ENCODE results near the gene CGNL1.

Gene CGNL1

DNA sequence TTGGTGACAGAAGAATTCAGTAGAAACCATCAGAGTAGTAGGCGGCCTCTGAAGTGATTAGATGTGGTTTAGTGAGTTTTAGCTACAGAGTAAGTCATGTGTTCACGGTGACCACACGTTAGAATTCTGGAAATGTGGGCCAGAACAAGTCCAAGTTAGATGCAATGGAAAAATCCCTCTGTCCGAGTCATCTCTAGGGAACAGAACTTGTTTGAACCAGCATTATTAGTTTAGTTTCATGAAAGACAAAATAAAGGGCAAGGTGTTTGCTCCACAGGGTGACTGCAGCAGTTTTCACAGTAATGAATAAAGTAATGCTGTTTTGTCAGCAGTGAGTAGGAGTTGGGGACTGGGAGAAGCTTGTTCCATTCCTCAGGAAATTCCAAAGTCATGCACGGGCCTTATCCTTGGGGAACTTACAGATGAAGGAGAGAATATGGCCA, 100.2 kb downstream of the CGNL1 start:
- no peak overlapping the region for H3K27ac ChIP-seq
- TF ChIP-seq ZFX (IDR thresholded peaks at IDR 0.05) = no peak
- TF ChIP-seq, protein P1, sequence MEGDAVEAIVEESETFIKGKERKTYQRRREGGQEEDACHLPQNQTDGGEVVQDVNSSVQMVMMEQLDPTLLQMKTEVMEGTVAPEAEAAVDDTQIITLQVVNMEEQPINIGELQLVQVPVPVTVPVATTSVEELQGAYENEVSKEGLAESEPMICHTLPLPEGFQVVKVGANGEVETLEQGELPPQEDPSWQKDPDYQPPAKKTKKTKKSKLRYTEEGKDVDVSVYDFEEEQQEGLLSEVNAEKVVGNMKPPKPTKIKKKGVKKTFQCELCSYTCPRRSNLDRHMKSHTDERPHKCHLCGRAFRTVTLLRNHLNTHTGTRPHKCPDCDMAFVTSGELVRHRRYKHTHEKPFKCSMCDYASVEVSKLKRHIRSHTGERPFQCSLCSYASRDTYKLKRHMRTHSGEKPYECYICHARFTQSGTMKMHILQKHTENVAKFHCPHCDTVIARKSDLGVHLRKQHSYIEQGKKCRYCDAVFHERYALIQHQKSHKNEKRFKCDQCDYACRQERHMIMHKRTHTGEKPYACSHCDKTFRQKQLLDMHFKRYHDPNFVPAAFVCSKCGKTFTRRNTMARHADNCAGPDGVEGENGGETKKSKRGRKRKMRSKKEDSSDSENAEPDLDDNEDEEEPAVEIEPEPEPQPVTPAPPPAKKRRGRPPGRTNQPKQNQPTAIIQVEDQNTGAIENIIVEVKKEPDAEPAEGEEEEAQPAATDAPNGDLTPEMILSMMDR (conservative IDR thresholded peaks at IDR 0.05) = no peak

DNA sequence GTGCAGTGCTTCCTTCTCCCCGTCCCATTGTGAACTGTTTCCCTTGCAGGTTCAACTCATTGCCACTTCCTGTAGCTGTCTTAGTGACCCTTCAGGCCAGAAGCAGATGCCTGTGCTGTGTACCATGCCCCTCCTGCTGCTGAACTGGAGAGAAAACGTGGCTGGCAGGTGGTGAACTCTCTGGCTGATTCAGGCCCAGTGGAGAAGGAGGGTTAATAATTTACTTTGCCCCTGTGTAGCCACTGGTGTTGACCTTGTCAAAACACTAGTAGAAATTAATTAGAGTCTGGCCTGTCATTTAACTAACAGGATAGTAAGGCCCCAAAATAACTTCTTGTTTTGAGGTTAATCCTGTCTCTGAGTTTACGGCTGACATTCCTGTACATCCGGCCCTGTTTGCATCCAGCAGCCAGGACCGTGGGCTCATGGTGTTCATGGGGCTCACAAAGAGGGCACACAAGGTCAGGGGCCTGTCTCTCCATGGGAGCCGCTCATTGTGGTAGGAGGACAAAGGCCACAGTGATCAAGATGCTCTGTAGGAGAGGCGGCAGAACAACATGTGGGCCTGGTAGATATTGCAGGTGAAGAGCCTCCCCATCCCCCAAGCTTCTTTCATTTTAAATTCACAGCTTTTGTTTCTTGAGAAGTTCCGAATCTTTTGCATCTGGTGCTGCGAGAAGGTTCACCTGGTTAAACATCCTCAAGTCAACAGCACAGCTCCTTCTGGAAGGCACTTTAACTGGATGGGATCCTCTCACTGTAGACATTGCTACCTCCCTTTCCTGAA, 101.6 kb downstream of the CGNL1 start:
- TF ChIP-seq, protein P1 (conservative IDR thresholded peaks at IDR 0.05) = no peak
- TF ChIP-seq ZFX (IDR thresholded peaks at IDR 0.05) = no peak
- H3K27ac ChIP-seq = peak overlapping the region; percentile 79

DNA sequence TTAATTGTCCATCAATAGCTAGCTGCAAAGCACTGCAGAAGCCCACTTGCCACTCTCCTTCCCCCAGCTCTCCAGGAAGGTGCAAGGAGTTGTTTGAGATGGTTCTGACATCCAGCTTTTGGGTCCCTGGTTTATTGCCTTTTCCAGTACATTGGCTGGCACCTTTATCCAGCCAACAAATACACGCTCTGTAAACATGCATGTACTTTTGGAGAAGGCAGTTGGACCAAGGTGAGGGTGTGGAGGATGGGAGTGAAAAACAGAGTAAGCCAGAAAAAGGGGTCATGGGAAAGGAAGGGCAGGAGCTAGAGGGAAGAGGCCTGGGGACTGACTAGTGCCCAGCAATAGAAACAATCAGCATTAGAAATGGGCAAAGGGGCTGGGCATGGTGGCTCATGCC, 102.7 kb downstream of the CGNL1 start:
- TF ChIP-seq ZFX (IDR thresholded peaks at IDR 0.05) = no peak
- TF ChIP-seq, protein P1 (conservative IDR thresholded peaks at IDR 0.05) = no peak

DNA sequence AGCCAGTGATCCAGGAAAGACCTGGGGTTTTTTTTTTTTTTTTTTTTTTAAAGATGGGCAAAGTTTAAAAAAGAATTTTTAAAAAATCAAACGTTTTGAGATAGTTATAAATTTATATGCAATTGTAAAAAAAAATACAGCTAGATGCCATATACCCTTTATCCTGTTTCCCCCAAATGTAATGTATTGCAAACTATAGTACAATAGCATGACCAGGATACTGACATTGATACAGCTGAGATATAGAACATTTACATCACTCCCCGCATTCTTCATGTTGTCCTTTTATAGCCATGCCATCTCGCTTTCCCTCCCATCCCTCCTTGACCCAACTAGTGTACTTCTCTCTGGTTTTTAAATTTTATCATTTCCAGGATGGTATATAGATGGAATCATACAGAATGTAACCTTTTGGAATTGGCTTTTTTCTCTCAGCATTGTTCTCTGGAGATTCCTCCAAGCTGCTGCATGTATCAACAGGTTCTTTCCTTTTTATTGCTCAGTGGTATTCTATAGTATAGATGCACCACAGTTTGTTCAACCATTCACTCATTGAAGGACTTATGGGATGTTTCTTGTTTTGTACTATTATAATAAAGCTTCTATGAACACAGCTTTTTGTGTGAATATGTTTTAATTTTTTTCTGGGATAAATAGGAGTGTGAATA, 104.9 kb downstream of the CGNL1 start:
- H3K27ac ChIP-seq = no peak overlapping the region
- TF ChIP-seq, protein P1 (conservative IDR thresholded peaks at IDR 0.05) = no peak
- TF ChIP-seq ZFX (IDR thresholded peaks at IDR 0.05) = no peak

More for the DNA sequence above, 102.7 kb downstream of the CGNL1 start:
- peak overlapping the region; percentile 79 for H3K27ac ChIP-seq

DNA sequence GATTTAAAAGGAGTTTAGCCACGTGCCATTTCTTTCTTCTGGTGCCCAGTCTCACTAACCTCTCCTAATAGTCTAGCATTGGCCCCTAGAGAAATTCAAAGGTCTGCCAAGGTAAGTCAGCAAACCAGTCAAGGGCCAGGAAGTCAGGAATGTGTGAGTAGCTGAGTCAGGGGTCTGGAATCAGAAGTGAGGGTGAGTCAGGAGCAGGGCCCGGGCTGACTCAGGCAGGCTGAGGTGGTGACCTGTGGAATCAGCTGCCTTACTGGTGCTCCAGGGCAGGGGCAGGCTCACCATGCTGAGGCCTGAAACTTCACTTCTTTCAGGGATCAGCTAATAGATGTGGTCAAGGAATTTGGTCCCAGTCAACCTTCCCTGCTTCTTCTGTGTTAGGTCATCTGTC, 109.6 kb downstream of the CGNL1 start:
- H3K27ac ChIP-seq = no peak overlapping the region
- TF ChIP-seq, protein P1 (conservative IDR thresholded peaks at IDR 0.05) = no peak
- TF ChIP-seq ZFX (IDR thresholded peaks at IDR 0.05) = no peak

DNA sequence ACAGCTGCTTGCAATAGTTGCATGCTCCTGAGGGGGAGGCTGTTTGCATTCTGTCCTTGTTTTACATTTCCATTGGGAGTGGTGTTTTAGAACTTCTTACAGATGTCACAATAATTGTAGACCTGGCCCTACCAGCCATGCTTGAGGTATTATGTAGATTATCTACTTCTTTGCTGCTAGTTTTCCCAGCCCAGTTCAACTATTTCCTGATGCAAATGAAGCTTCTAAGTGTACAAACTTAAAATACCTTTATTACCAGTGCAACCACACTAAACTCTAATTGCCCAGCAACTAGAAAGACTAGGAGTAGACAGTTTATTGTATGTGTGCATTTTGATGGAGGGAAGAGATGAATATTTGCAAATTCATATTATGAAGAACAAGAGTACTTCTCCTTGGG, 110.5 kb downstream of the CGNL1 start:
- TF ChIP-seq, protein P1 (conservative IDR thresholded peaks at IDR 0.05) = no peak
- TF ChIP-seq ZFX (IDR thresholded peaks at IDR 0.05) = no peak
- H3K27ac ChIP-seq = no peak overlapping the region

DNA sequence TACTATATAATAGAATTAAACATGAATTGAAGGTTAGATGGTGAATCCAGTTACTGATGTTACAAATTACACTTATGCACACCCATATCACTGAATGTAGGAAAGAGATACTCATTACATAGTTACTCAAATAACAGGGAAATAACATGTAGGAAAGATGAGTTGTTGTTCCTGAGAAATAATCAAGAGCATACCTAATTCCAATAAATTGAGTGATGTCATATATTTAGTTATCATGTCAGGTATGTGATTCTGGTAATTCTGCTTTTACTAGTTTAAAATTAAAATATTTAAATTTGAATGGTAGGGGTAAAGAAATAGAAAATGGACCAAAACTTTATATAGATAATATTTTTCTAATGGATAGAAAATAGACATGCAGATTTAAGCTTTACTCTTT, 112.8 kb downstream of the CGNL1 start:
- H3K27ac ChIP-seq = no peak overlapping the region
- no peak for TF ChIP-seq ZFX (IDR thresholded peaks at IDR 0.05)
- TF ChIP-seq, protein P1 (conservative IDR thresholded peaks at IDR 0.05) = no peak

Measured in C4-2B (cell line).